Measurements from ENCODE around the gene MOG.

The MOG gene

DNA sequence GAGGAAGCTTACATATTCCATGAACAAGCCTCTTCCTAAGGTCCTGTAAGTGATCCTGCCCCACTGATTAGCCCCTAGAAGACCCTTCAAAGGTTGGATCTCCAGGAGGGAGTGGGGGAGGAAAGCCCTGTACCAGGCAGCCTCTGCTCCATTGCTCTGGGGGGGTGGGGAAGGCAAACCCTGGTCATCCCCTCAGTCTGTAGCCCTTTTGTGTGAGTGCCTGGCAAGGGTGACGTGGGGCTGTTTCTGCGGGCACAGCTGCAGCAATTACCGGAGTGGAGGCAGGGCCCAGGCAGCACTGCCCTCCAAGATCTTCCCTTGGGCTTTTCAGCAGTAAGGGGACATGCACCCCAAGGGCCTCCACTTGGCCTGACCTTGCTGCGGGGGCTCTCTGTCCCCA lies at the start of gene MOG:
MOG (plus strand) TSS at position 295 of the 400 bp plus-strand sequence. CDS start 118 bp downstream, outside the sequence.
- no peaks in the 10 kb centered on the region for H3K79me2 ChIP-seq (ENCODE audit: insufficient read depth, low read length)
- H3K9me2 ChIP-seq (ENCODE audit: low read depth, low read length) = no peaks in the 10 kb centered on the region
- H3K4me3 ChIP-seq (ENCODE audit: low read depth, low read length, poor library complexity, severe bottlenecking) = no peak within 1 kb of the TSS
- H3K27ac ChIP-seq (ENCODE audit: low read depth, low read length, poor library complexity, severe bottlenecking) = no peak within 1 kb of the TSS
- no peaks in the 10 kb centered on the region for H3K27me3 ChIP-seq (ENCODE audit: insufficient read depth, low read length)
- H3F3A ChIP-seq (ENCODE audit: insufficient read depth, low read length) = no peaks in the 10 kb centered on the region
- H3K9me3 ChIP-seq (ENCODE audit: low read length) = no peaks in the 10 kb centered on the region
- TF ChIP-seq, protein P1, sequence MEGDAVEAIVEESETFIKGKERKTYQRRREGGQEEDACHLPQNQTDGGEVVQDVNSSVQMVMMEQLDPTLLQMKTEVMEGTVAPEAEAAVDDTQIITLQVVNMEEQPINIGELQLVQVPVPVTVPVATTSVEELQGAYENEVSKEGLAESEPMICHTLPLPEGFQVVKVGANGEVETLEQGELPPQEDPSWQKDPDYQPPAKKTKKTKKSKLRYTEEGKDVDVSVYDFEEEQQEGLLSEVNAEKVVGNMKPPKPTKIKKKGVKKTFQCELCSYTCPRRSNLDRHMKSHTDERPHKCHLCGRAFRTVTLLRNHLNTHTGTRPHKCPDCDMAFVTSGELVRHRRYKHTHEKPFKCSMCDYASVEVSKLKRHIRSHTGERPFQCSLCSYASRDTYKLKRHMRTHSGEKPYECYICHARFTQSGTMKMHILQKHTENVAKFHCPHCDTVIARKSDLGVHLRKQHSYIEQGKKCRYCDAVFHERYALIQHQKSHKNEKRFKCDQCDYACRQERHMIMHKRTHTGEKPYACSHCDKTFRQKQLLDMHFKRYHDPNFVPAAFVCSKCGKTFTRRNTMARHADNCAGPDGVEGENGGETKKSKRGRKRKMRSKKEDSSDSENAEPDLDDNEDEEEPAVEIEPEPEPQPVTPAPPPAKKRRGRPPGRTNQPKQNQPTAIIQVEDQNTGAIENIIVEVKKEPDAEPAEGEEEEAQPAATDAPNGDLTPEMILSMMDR (IDR thresholded peaks at IDR 0.05; ENCODE audit: low read length) = no peak
- TF ChIP-seq EZH2 (IDR thresholded peaks at IDR 0.05; ENCODE audit: borderline replicate concordance, low read length) = no peak
- H3K4me2 ChIP-seq (ENCODE audit: low read length) = no peak within 1 kb of the TSS
- no peak within 1 kb of the TSS for H3K9ac ChIP-seq (ENCODE audit: low read length)
- H4K20me1 ChIP-seq (ENCODE audit: insufficient read depth, low read length) = no peaks in the 10 kb centered on the region
- no peaks in the 10 kb centered on the region for H3K4me1 ChIP-seq (ENCODE audit: insufficient read depth, low read length, severe bottlenecking)
- no peaks in the 10 kb centered on the region for H3K36me3 ChIP-seq (ENCODE audit: insufficient read depth, low read length)
- H2AFZ ChIP-seq (ENCODE audit: low read length) = no peak within 1 kb of the TSS

GRCh38 chr6:29608131-29608530 lies 48.8 kb upstream of the MOG start:
- H3F3A ChIP-seq (ENCODE audit: insufficient read depth, low read length) = no peaks in the 10 kb centered on the region
- H3K9me2 ChIP-seq (ENCODE audit: low read depth, low read length) = no peaks in the 10 kb centered on the region
- no peaks in the 10 kb centered on the region for H3K36me3 ChIP-seq (ENCODE audit: insufficient read depth, low read length)
- H3K9me3 ChIP-seq (ENCODE audit: low read length) = no peaks in the 10 kb centered on the region
- no peak overlapping the region for H3K4me3 ChIP-seq (ENCODE audit: low read depth, low read length, poor library complexity, severe bottlenecking)
- H3K27me3 ChIP-seq (ENCODE audit: insufficient read depth, low read length) = no peaks in the 10 kb centered on the region
- H3K4me2 ChIP-seq (ENCODE audit: low read length) = no peak overlapping the region
- no peaks in the 10 kb centered on the region for H3K79me2 ChIP-seq (ENCODE audit: insufficient read depth, low read length)
- H3K4me1 ChIP-seq (ENCODE audit: insufficient read depth, low read length, severe bottlenecking) = no peaks in the 10 kb centered on the region
- no peak overlapping the region for H3K9ac ChIP-seq (ENCODE audit: low read length)
- no peaks in the 10 kb centered on the region for H4K20me1 ChIP-seq (ENCODE audit: insufficient read depth, low read length)
- no peak overlapping the region for H3K27ac ChIP-seq (ENCODE audit: low read depth, low read length, poor library complexity, severe bottlenecking)
- TF ChIP-seq, protein P1 (IDR thresholded peaks at IDR 0.05; ENCODE audit: low read length) = no peak
- no peak for TF ChIP-seq EZH2 (IDR thresholded peaks at IDR 0.05; ENCODE audit: borderline replicate concordance, low read length)
- H2AFZ ChIP-seq (ENCODE audit: low read length) = no peak overlapping the region

DNA sequence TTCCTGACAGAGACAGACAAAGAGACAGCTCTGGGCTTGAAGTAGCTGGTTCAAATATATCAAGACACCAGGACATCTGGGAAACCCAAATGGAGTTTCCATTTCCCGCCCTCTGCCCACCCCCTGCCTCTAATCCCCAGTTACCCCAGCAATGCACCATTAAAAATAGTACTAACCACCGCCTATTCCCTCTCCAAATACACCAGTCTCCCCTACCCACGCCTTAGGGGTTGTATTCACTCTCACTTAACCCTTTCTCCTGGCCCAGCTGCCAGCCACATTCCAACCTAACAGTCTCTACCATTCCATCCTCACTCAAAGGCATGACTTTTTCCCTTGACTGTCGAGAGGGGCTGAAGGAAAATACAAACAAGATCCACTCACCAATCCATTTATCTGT lies 46.4 kb upstream of the MOG start:
- Histone ChIP-seq H3K4me2 (ENCODE audit: low read length) (no peak overlapping the region), H3K9me3 (ENCODE audit: low read length) (no peaks in the 10 kb centered on the region), H2AFZ (ENCODE audit: low read length) (no peak overlapping the region), H3F3A (ENCODE audit: insufficient read depth, low read length) (no peaks in the 10 kb centered on the region), H3K4me1 (ENCODE audit: insufficient read depth, low read length, severe bottlenecking) (no peaks in the 10 kb centered on the region), H3K9ac (ENCODE audit: low read length) (no peak overlapping the region), H3K79me2 (ENCODE audit: insufficient read depth, low read length) (no peaks in the 10 kb centered on the region), H3K27ac (ENCODE audit: low read depth, low read length, poor library complexity, severe bottlenecking) (no peak overlapping the region), H3K9me2 (ENCODE audit: low read depth, low read length) (no peaks in the 10 kb centered on the region), H3K27me3 (ENCODE audit: insufficient read depth, low read length) (no peaks in the 10 kb centered on the region), H3K4me3 (ENCODE audit: low read depth, low read length, poor library complexity, severe bottlenecking) (no peak overlapping the region), H3K36me3 (ENCODE audit: insufficient read depth, low read length) (no peaks in the 10 kb centered on the region), H4K20me1 (ENCODE audit: insufficient read depth, low read length) (no peaks in the 10 kb centered on the region)
- TF ChIP-seq, protein P1 (IDR thresholded peaks at IDR 0.05; ENCODE audit: low read length) = no peak
- TF ChIP-seq EZH2 (IDR thresholded peaks at IDR 0.05; ENCODE audit: borderline replicate concordance, low read length) = no peak

Measured in OCI-LY1 (cell line).